Stimulated activated CD8-positive, alpha-beta memory T cell treated with anti-CD3 and anti-CD28 coated beads, Interleukin-12 subunit alpha, Interleukin-12 subunit beta, amount 100 ng/mL, for 1 hour (primary cell): Measurements from ENCODE around the gene BIK.
"Not testable (repeated sequence)": the region's sequence is repeated elsewhere in the genome, so short reads cannot be mapped to it uniquely, and the experiment has no call there.

Source experiments
- DNase-seq: peaks from one replicate; pipeline ENCODE4 v3.0.0-alpha.2; 2020; ENCODE audit warnings: low read depth

Gene BIK

DNA sequence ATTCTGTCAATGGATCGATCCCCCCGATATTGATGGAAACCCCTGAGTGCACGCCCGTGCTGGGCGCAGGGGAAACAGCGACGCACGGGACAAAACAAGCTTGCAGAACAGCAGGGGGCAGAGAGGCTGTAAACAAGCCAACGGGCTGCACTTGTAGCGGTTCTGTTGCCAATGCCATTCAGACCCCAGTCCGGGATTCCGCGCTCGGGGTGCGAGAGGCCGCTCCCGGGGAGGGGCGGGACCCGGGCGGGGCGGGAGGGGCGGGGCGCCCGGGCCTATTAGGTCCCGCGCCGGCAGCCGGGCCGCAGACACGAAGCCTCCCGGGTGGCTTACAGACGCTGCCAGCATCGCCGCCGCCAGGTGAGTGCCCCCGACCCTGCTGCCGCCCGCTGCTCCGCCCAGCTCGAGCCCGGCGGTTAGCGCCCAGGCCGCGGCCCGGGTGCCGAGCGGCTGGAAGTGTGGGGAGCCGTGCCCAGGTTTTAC is at the start of gene BIK:
Gene BIK (plus strand): TSS at position 307 of the 483 bp plus-strand sequence. CDS start 13,273 bp downstream, outside the sequence.
- DNase-seq: no peak

- DNase-seq: no peak
Observed at GRCh38 chr22:43066134-43066533, 44.4 kb upstream of the BIK start.

- DNase-seq: no peak
Observed at GRCh38 chr22:43066844-43067385, 43.6 kb upstream of the BIK start.

DNA sequence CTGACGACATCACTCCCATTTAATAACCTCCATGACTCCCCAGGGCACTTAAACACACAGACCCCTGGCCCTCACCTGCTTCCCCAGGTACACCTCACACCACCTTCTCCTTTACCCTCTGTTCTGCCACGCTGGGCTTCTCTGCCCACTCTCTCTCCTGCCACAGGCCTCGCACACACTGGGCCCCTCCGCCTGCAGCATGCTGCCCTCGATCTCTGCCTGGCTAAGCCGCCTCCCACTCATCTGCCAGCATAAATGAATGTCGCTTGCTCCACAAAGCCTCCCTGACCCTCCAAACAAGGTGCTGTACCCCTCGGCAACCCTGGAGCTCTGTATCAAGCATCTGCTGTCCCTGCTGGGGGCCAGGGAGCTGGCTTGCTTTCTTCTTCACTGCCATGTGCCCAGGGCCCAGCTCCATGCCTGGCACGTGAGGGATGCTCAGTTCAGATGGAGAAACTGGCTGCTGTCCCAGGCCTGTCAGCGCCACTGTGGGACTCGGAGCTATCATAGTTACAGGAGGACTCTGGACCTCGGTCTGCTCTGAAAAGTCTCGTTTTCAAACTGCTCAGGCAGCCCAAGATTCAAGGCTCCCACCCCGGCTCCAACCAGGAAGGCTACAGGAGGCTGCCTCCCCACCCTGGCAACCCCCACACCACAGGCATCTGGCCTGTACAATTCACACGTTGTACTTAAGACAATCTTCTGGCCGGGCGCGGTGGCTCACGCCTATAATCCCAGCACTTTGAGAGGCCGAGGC is 33.3 kb upstream of the BIK start:
- no peak for DNase-seq

- no peak for DNase-seq
Observed at GRCh38 chr22:43078522-43078921, 32.0 kb upstream of the BIK start.

DNA sequence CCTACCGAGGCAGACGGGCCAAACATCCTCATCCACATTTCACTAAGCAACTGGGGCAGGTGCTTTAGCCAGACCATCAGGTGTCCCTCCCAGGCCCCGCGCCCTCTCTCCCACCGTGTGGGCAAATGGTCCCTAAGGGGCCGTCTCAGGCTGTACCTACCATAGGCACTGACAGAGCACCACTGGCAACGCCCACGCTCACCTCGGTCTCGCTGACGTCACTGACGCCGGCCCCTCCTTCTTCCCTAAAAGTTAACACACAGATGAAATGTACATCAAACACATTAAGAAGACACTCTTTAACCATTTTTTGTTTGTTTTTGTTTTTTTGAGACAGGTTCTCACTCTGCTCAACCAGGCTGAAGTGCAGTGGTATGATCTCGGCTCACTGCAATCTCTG is 30.8 kb upstream of the BIK start:
- DNase-seq: no peak

- no peak for DNase-seq
Observed at GRCh38 chr22:43080616-43081015, 29.9 kb upstream of the BIK start.

DNA sequence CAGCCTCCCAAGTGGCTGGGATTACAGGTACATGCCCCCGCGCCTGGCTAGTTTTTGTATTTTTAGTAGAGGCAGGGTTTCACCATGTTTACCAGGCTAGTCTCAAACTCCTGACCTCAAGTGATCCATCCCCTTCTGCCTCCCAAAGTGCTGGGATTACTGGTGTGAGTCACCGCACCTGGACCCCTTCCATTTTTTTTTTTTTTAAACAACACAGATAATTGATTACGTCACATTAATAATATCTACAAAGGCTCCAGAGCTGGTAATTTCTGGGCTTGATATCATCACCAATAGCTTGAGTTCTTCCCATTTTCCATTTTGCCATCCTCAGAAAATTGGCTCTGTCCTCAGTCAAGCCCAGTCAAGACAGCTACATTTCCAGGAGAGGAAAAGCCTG is 28.6 kb upstream of the BIK start:
- DNase-seq: no peak

GRCh38 chr22:43085658-43086606 is 24.6 kb upstream of the BIK start:
- no peak for DNase-seq

DNA sequence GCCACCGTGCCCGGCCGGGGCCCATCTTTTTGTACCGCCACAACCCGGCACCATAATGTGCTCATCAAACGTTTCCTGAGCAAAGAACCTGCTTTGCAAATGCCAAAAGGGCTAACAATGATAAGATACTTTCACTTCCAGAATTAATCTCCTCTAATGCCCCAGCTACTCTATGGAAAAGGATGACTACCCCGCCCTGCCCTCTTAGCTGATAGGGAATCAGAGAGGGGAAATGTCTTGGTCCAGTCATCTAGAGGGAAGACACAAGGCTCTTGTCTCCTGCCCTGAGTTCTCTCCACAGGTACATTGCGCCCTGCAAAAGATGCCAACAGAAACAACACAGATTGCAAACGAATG is 21.9 kb upstream of the BIK start:
- no peak for DNase-seq

- DNase-seq: peak; percentile 74
Observed at GRCh38 chr22:43088984-43089717, 21.4 kb upstream of the BIK start, which contains the start of gene TTLL1. Gene TTLL1 (minus strand): TSS chr22:43089391. CDS start chr22:43075586, 13,805 bp downstream.

GRCh38 chr22:43090130-43090789 is 20.3 kb upstream of the BIK start:
- no peak for DNase-seq

- DNase-seq: no peak
Observed at GRCh38 chr22:43092085-43092484, 18.5 kb upstream of the BIK start.

GRCh38 chr22:43094085-43094484 is 16.5 kb upstream of the BIK start:
- DNase-seq: no peak

DNA sequence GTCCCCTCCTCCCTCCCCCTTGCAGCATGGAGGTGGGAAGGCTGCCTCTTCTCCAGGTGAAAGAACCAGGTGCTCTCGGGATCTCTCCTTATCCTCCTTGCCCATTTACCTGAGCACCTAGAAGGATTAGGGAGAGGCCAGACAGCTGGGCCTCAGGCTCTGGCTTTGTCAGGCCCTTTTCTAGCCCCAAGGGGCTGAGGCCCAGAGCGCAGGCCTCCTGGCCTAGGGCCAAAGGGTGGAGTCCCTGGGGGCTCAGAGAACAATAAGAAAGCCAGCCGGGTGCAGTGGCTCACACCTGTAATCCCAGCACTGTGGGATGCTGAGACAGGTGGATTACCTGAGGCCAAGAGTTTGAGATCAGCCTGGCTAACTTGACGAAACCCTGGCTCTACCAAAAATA is 16.0 kb upstream of the BIK start:
- no peak for DNase-seq

- no peak for DNase-seq
Observed at GRCh38 chr22:43096420-43096819, 14.1 kb upstream of the BIK start.

GRCh38 chr22:43098356-43098755 is 12.2 kb upstream of the BIK start:
- DNase-seq: no peak

GRCh38 chr22:43099095-43099494 is 11.5 kb upstream of the BIK start:
- no peak for DNase-seq

DNA sequence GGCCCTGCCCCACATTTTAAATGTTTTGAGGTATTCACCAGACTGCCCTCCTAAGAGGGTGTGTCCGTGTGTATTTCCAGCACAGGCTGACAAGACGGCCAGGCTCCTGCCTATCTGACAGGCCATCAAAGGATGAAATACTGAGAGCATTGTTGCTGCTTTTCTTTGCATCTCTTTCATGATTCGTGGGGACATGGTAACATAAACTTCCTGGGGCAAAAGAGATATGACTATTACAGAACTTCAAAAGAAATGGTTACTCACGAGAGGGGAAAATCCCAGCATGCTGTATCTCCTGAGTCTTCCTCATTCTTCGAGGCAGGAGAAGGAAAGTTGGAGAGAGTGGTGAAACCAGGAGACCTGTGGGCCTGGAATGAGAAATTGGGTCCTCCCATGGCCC is 10.3 kb upstream of the BIK start:
- no peak for DNase-seq

GRCh38 chr22:43101306-43101705 is 9.2 kb upstream of the BIK start:
- DNase-seq: no peak

GRCh38 chr22:43104056-43104625 is 6.4 kb upstream of the BIK start:
- not testable (repeated sequence) for DNase-seq
